ENCODE measurements around the gene FHOD3. TPM values are rescaled to one million over a fixed set of nuclear protein-coding genes. Genes with fewer than 3 reads are reported as not detected.

FHOD3 gene
- total and polyA plus RNA-seq, 2 of the 8 experiments (the other 6 are each of a cell fraction or from before 2014, with no cell fraction given), result 9.7 to 10.5 TPM

- no peaks in the 10 kb centered on the region for H3K36me3 ChIP-seq (ENCODE audit: control insufficient read depth in 2 of 4, insufficient read depth in 4 of 4, low read length in 3 of 4)
- no peak overlapping the region for H3K23ac ChIP-seq (ENCODE audit: insufficient read length)
- no peak overlapping the region for H2BK12ac ChIP-seq (ENCODE audit: low read depth, low read length)
- H2BK20ac ChIP-seq (ENCODE audit: low read length), result no peak overlapping the region
- no peak for DNase-seq (ENCODE audit: low read depth in 1 of 2, low spot score in 2 of 2)
- H3K4me3 ChIP-seq (ENCODE audit: extremely low read depth in 1 of 4, insufficient read depth in 2 of 4, low read depth in 3 of 4, low read length in 4 of 4), result no peak overlapping the region
- no peaks in the 10 kb centered on the region for H3K9me3 ChIP-seq (ENCODE audit: insufficient read depth in 2 of 2, low read depth in 1 of 2, low read length in 1 of 2)
- ChIA-PET POLR2A (ENCODE audit: partially characterized antibody) (no interaction called here), CTCF (ENCODE audit: partially characterized antibody) (interaction anchor here (2.7 kb wide), 1 partner anchor 11 kb away, joined by 11 read pairs; no protein-coding TSS in a partner anchor)
- H2BK15ac ChIP-seq (ENCODE audit: low read length), result no peak overlapping the region
- no peak overlapping the region for H3K14ac ChIP-seq (ENCODE audit: insufficient read length)
- no peak overlapping the region for H3K4ac ChIP-seq (replicated peaks; ENCODE audit: insufficient read length, low read depth, low read length)
- no peak overlapping the region for H3K9ac ChIP-seq (replicated peaks in 1 of 4; ENCODE audit: extremely low read depth in 1 of 4, low read depth in 3 of 4, low read length in 3 of 4)
- peaks cover 2 to 12% (median 9%) of the 10 kb centered on the region in 4 experiments; a peak in 6 of 7 replicates for H3K4me1 ChIP-seq (replicated peaks in 1 of 4; ENCODE audit: control insufficient read depth in 3 of 4, insufficient read depth in 4 of 4, low read length in 3 of 4)
- 90% methylated on average over 2 of the region's 2 CpGs; no CpG with 5 or more reads in 1 of the 2 experiments for WGBS, 2 experiments (ENCODE audit: extremely low coverage in 1 of 2, insufficient coverage in 1 of 2, insufficient read length in 1 of 2, insufficient replicate concordance in 2 of 2, low coverage in 1 of 2, low lambda C conversion rate in 2 of 2, missing lambda C conversion rate in 1 of 2)
- TF ChIP-seq SIN3A (conservative IDR thresholded peaks at IDR 0.05 in 1 of 2, IDR thresholded peaks at IDR 0.05 in 1 of 2; ENCODE audit: low read depth in 1 of 2, low read length in 2 of 2) (no peak), RXRA (IDR thresholded peaks at IDR 0.05; ENCODE audit: insufficient read depth, low read depth, low read length) (no peak), EP300 (IDR thresholded peaks at IDR 0.05; ENCODE audit: borderline replicate concordance in 1 of 2, low read depth in 2 of 2, low read length in 2 of 2) (no peak), BACH1 (IDR thresholded peaks at IDR 0.05; ENCODE audit: low read length) (no peak), EZH2 (IDR thresholded peaks at IDR 0.05; ENCODE audit: low read depth, low read length, severe bottlenecking) (no peak), SAP30 (IDR thresholded peaks at IDR 0.05; ENCODE audit: insufficient read depth, insufficient replicate concordance, low read length) (no peak), ZNF274 (IDR thresholded peaks at IDR 0.05; ENCODE audit: borderline replicate concordance, extremely low read depth, low read length) (no peak)
- no peak overlapping the region for H3K27ac ChIP-seq (ENCODE audit: low read depth, low read length)
- no peaks in the 10 kb centered on the region for H4K20me1 ChIP-seq (replicated peaks in 1 of 2; ENCODE audit: control insufficient read depth in 1 of 2, insufficient read depth in 2 of 2, low read length in 2 of 2)
- no peak overlapping the region for H2AK5ac ChIP-seq (ENCODE audit: low read depth, low read length)
- H2BK5ac ChIP-seq (ENCODE audit: low read depth, low read length), result no peak overlapping the region
- no peaks in the 10 kb centered on the region for H3K27me3 ChIP-seq (replicated peaks in 1 of 4; ENCODE audit: control insufficient read depth in 3 of 4, extremely low read depth in 1 of 4, insufficient read depth in 3 of 4, low read length in 3 of 4)
- H3K4me2 ChIP-seq (ENCODE audit: insufficient read depth in 1 of 2, low read depth in 2 of 2, low read length in 2 of 2), result no peak overlapping the region
- H3K79me2 ChIP-seq (ENCODE audit: control insufficient read depth in 1 of 2, insufficient read depth in 2 of 2, low read length in 2 of 2), result no peaks in the 10 kb centered on the region
- no peaks in the 10 kb centered on the region for H3K23me2 ChIP-seq (ENCODE audit: low read depth, low read length)
- no peak overlapping the region for H4K91ac ChIP-seq (replicated peaks; ENCODE audit: insufficient read length, low read length)
- no peak overlapping the region for H2BK120ac ChIP-seq (replicated peaks; ENCODE audit: low read depth, low read length)
- no peak for FAIRE-seq
- H2AFZ ChIP-seq (ENCODE audit: low read length), result no peak overlapping the region
- no peak overlapping the region for H4K8ac ChIP-seq (ENCODE audit: extremely low read depth, insufficient read depth, low read length)
- H3K56ac ChIP-seq (replicated peaks; ENCODE audit: insufficient read length, low read depth, low read length), result no peak overlapping the region
- no peaks in the 10 kb centered on the region for H3K79me1 ChIP-seq (ENCODE audit: low read depth, low read length)
- H3K18ac ChIP-seq (ENCODE audit: extremely low read depth, low read length), result no peak overlapping the region
- no peak overlapping the region for H4K5ac ChIP-seq (ENCODE audit: insufficient read length, low read depth, low read length)
Measured at GRCh38 chr18:36635414-36636096, 338.0 kb downstream of the FHOD3 start.
